HCT116 (cell line): ENCODE data around the gene HOXD13. TPM values are rescaled to one million over a fixed set of nuclear protein-coding genes. Genes with fewer than 3 reads are reported as not detected.

Source experiments
- ATAC-seq: fragments of 200-7000 bp; cut with Tn5 transposase; 2 replicates; pipeline ENCODE4 v1.9.1; 2020; ENCODE audit warnings: mild to moderate bottlenecking, moderate library complexity
- BruUV-seq: library from RNA; stranded (reverse); fragments of 400-500 nt; replicated peaks from 2 replicates; lab custom pipeline; 2021; lab: Mats Ljungman, UMichigan
- CTCF ChIA-PET: fragments of 300-600 bp; sonication (Branson Sonifier 250); formaldehyde crosslinking; loops from one replicate; lab custom pipeline; 2021; ENCODE audit warnings: antibody characterized with exemption; lab: Charles Lee
- POLR2A ChIA-PET: fragments of 300-600, 350-600 bp; sonication (Branson Sonifier 250); formaldehyde crosslinking; loops from one replicate; lab custom pipeline; 2021; ENCODE audit warnings: antibody characterized with exemption; lab: Charles Lee
- RAD21 ChIA-PET, 2 experiments: fragments of 300-600 bp; sonication (Branson Sonifier 250); formaldehyde crosslinking; loops; one replicate each; lab custom pipeline; 2023; ENCODE audit warnings: low total read pairs in 2 of 2; ENCODE audit not compliant: uncharacterized antibody in 2 of 2, unreplicated experiment in 2 of 2, low non-redundant PET in 1 of 2; lab: Charles Lee
- DNase-seq: peaks from one replicate; pipeline ENCODE4 v3.0.0-alpha.2; 2010; ENCODE audit warnings: low read depth, low spot score
- H2AFZ ChIP-seq: fragments of 200-600 bp; shearing (Covaris generic), sonication (generic); 2 replicates; pipeline ENCODE4 v1.6.1; 2017; ENCODE audit warnings: low read depth, mixed run types, mixed read lengths, antibody characterized with exemption, low read length; ENCODE audit not compliant: poor library complexity, severe bottlenecking
- H3K27ac ChIP-seq: 2 replicates; pipeline ENCODE4 v1.5.1; 2012; ENCODE audit warnings: low read depth, low read length
- H3K27me3 ChIP-seq: fragments of 200-600 bp; sonication (generic); 2 replicates; pipeline ENCODE4 v1.6.1; 2016; ENCODE audit warnings: mixed run types, low read length, mixed read lengths; ENCODE audit not compliant: insufficient read depth
- H3K36me3 ChIP-seq, 2 experiments: fragments of 200-500 bp in 1 of 2; fragments of 200-600 bp in 1 of 2; sonication (Bioruptor generic) in 1 of 2; sonication (generic) in 1 of 2; 2 replicates each; pipeline versions ENCODE4 v1.5.1 to v1.6.1; 2014 to 2016; ENCODE audit warnings: low read length in 2 of 2, inconsistent platforms in 1 of 2, mixed read lengths in 1 of 2, mixed run types in 1 of 2; ENCODE audit not compliant: insufficient read depth in 2 of 2, control insufficient read depth in 1 of 2
- H3K4me1 ChIP-seq, 2 experiments: fragments of 200-600 bp in 1 of 2; sonication (generic) in 1 of 2; 2 replicates each; pipeline versions ENCODE4 v1.5.1 to v1.6.1; 2012 to 2017; ENCODE audit warnings: low read length in 2 of 2, inconsistent platforms in 1 of 2, mild to moderate bottlenecking in 1 of 2, mixed read lengths in 1 of 2, mixed run types in 1 of 2, moderate library complexity in 1 of 2; ENCODE audit not compliant: insufficient read depth in 2 of 2, control insufficient read depth in 1 of 2
- H3K4me2 ChIP-seq: fragments of 200-600 bp; sonication (generic); 2 replicates; pipeline ENCODE4 v1.6.1; 2017; ENCODE audit warnings: mixed run types, low read length, mixed read lengths
- H3K4me3 ChIP-seq, 2 experiments: fragments of 200-600 bp in 1 of 2; sonication (generic) in 1 of 2; replicated peaks in 1 of 2; 2 replicates each; pipeline ENCODE4 v1.5.1; 2011 to 2016; ENCODE audit warnings: low read length in 2 of 2, control low read depth in 1 of 2, low read depth in 1 of 2, mild to moderate bottlenecking in 1 of 2, mixed read lengths in 1 of 2, mixed run types in 1 of 2
- H3K79me2 ChIP-seq: fragments of 200-600 bp; sonication (generic); 2 replicates; pipeline ENCODE4 v1.6.1; 2017; ENCODE audit warnings: mild to moderate bottlenecking, mixed run types, low read length, moderate library complexity, mixed read lengths; ENCODE audit not compliant: insufficient read depth
- H3K9ac ChIP-seq: fragments of 200-600 bp; sonication (generic); 2 replicates; pipeline ENCODE4 v1.6.1; 2016; ENCODE audit warnings: low read length, mixed read lengths
- H3K9me2 ChIP-seq: fragments of 200-600 bp; sonication (generic), shearing (Covaris generic); 2 replicates; pipeline ENCODE4 v1.6.1; 2017; ENCODE audit warnings: mixed run types, mild to moderate bottlenecking, moderate library complexity; ENCODE audit not compliant: insufficient read depth
- H3K9me3 ChIP-seq, 2 experiments: fragments of 200-500 bp in 1 of 2; fragments of 200-600 bp in 1 of 2; sonication (Bioruptor generic) in 1 of 2; sonication (generic) in 1 of 2; 2 replicates each; pipeline ENCODE4 v1.6.1; 2014 to 2017; ENCODE audit warnings: low read length in 2 of 2, mixed read lengths in 2 of 2, inconsistent platforms in 1 of 2, low read depth in 1 of 2, mild to moderate bottlenecking in 1 of 2, mixed run types in 1 of 2, moderate library complexity in 1 of 2; ENCODE audit not compliant: control insufficient read depth in 1 of 2, insufficient read depth in 1 of 2
- H4K20me1 ChIP-seq: fragments of 200-600 bp; sonication (generic), shearing (Covaris generic); 2 replicates; pipeline ENCODE4 v1.6.1; 2017; ENCODE audit warnings: mixed run types, mild to moderate bottlenecking, moderate library complexity; ENCODE audit not compliant: insufficient read depth
- ATF3 ChIP-seq: IDR thresholded peaks from 2 replicates; pipeline ENCODE4 v1.6.1; 2012
- CTCF ChIP-seq, 3 experiments: fragments of 200-600 bp in 1 of 3; sonication (generic) in 1 of 3; IDR thresholded peaks in 2 of 3; conservative IDR thresholded peaks in 1 of 3; 2 replicates each; pipeline ENCODE4 v1.5.1; 2012 to 2017; ENCODE audit warnings: low read depth in 2 of 3, low read length in 2 of 3, antibody characterized with exemption in 1 of 3, borderline replicate concordance in 1 of 3, control low read depth in 1 of 3, mild to moderate bottlenecking in 1 of 3, mixed read lengths in 1 of 3, mixed run types in 1 of 3, moderate library complexity in 1 of 3; ENCODE audit not compliant: insufficient read depth in 1 of 3
- EZH2 ChIP-seq: fragments of 200-600 bp; sonication (generic); IDR thresholded peaks from 2 replicates; pipeline ENCODE4 v1.6.1; 2017; ENCODE audit warnings: antibody characterized with exemption, mixed run types
- EZH2phosphoT487 ChIP-seq: fragments of 200-600 bp; IDR thresholded peaks from 2 replicates; pipeline ENCODE4 v1.6.1; 2018; ENCODE audit warnings: antibody characterized with exemption, borderline replicate concordance
- FOSL1 ChIP-seq: IDR thresholded peaks from 2 replicates; pipeline ENCODE4 v1.6.1; 2012; ENCODE audit warnings: low read depth
- JUND ChIP-seq: IDR thresholded peaks from 2 replicates; pipeline ENCODE4 v1.6.1; 2012
- MAX ChIP-seq: IDR thresholded peaks from 2 replicates; pipeline ENCODE4 v1.6.1; 2012
- POLR2A ChIP-seq: IDR thresholded peaks from 2 replicates; pipeline ENCODE4 v1.7.0; 2011; ENCODE audit warnings: borderline replicate concordance; ENCODE audit not compliant: insufficient read depth, insufficient read length; ENCODE audit errors: extremely low read depth
- POLR2AphosphoS5 ChIP-seq: IDR thresholded peaks from 2 replicates; pipeline ENCODE4 v1.6.1; 2011; ENCODE audit warnings: mild to moderate bottlenecking, low read depth, low read length, moderate library complexity
- RAD21 ChIP-seq: IDR thresholded peaks from 2 replicates; pipeline ENCODE4 v1.6.1; 2012; ENCODE audit warnings: low read depth, mild to moderate bottlenecking
- SIN3A ChIP-seq: IDR thresholded peaks from 2 replicates; pipeline ENCODE4 v1.6.1; 2012; ENCODE audit warnings: low read depth
- SP1 ChIP-seq: IDR thresholded peaks from 2 replicates; pipeline ENCODE4 v1.6.1; 2012; ENCODE audit warnings: low read depth
- ZBTB33 ChIP-seq: IDR thresholded peaks from 2 replicates; pipeline ENCODE4 v1.6.1; 2011; ENCODE audit warnings: mild to moderate bottlenecking, low read length, moderate library complexity; ENCODE audit not compliant: insufficient replicate concordance; ENCODE audit errors: extremely low read depth
- ZFX ChIP-seq: fragments of 450-650 bp; IDR thresholded peaks from 2 replicates; pipeline ENCODE4 v1.6.1; 2017
- intact Hi-C: fragments of 100-400 bp; cut with micrococcal nuclease; formaldehyde crosslinking; loops from 2 replicates; pipeline ENCODE4 v1.10.0; 2022
- total RNA-seq: library from RNA; stranded (reverse); gene quantifications from one replicate; pipeline ENCODE4 v1.2.1, GENCODE V29; 2021; ENCODE audit not compliant: unreplicated experiment

The HOXD13 gene
- total RNA-seq, 1 experiment from 2014 or later = not detected

- TF ChIP-seq CTCF (IDR thresholded peaks at IDR 0.05 in 2 of 3, conservative IDR thresholded peaks at IDR 0.05 in 1 of 3; ENCODE audit: borderline replicate concordance in 1 of 3, insufficient read depth in 1 of 3, low read depth in 2 of 3, low read length in 2 of 3) = no peak
- no peak for TF ChIP-seq SIN3A
- TF ChIP-seq POLR2AphosphoS5 = no peak
- no peak for TF ChIP-seq EZH2phosphoT487
- TF ChIP-seq JUND = no peak
- no peak for TF ChIP-seq EZH2
Observed at GRCh38 chr2:176138526-176138922, 46.0 kb downstream of the HOXD13 start (continued).

GRCh38 chr2:176138923-176139660 lies 46.6 kb downstream of the HOXD13 start:
- POLR2A ChIA-PET = no interaction called here
- Histone ChIP-seq H3K27me3 (no peaks in the 10 kb centered on the region), H3K36me3 (no peaks in the 10 kb centered on the region), H3K4me3 (no peak overlapping the region), H3K79me2 (no peaks in the 10 kb centered on the region), H2AFZ (no peak overlapping the region), H3K9me3 (no peaks in the 10 kb centered on the region), H3K4me2 (no peak overlapping the region), H3K27ac (no peak overlapping the region), H3K4me1 (peaks cover 5 to 22% of the 10 kb centered on the region in 2 experiments; a peak in 3 of 4 replicates), H4K20me1 (no peaks in the 10 kb centered on the region), H3K9ac (no peak overlapping the region), H3K9me2 (no peaks in the 10 kb centered on the region)
- ATAC-seq (no peak), DNase-seq (no peak)
- no TSS peak for BruUV-seq
- RAD21 ChIA-PET = interaction anchor here (1.0 to 2.2 kb wide), 3 partner anchors 316 to 417 kb away, joined by 3 to 16 read pairs (median 3); no protein-coding TSS in a partner anchor
- TF ChIP-seq POLR2A (no peak), ZFX (no peak), FOSL1 (no peak), ATF3 (no peak), EZH2phosphoT487 (no peak), RAD21 (no peak), ZBTB33 (no peak), SIN3A (no peak), POLR2AphosphoS5 (no peak), SP1 (no peak), MAX (no peak), JUND (no peak)
- CTCF ChIA-PET = interaction anchor here (1.1 to 6.5 kb wide), 5 partner anchors 8 to 1010 kb away, joined by 3 to 109 read pairs (median 19); partner anchors contain the start of gene HOXD8
- intact Hi-C loops = no loop called here
